Endothelial cell of umbilical vein (primary cell): ENCODE measurements around the gene ARHGAP9. TPM values are rescaled to one million over a fixed set of nuclear protein-coding genes. Genes with fewer than 3 reads are reported as not detected.

Source experiments
- BruUV-seq: library from RNA; stranded (reverse); fragments of 400-500 nt; replicated peaks from 2 replicates; lab custom pipeline; 2021; lab: Mats Ljungman, UMichigan
- CTCF ChIA-PET: fragments of 300-600, 350-600 bp; sonication (Branson Sonifier 250); formaldehyde crosslinking; loops from one replicate; lab custom pipeline; 2021; ENCODE audit warnings: antibody characterized with exemption, inconsistent platforms; lab: Charles Lee
- POLR2A ChIA-PET: fragments of 300-600, 350-600 bp; sonication (Branson Sonifier 250); formaldehyde crosslinking; loops from one replicate; lab custom pipeline; 2021; ENCODE audit warnings: antibody characterized with exemption, inconsistent platforms; lab: Charles Lee
- DNase-seq: peaks from one replicate; pipeline ENCODE4 v3.0.0-alpha.2; 2011; ENCODE audit warnings: low read depth, low spot score
- FAIRE-seq: peaks from 2 replicates; lab custom pipeline; 2011; peaks lifted over from hg19 to GRCh38; lab: Jason Lieb, UNC
- H2AFZ ChIP-seq: 2 replicates; pipeline ENCODE4 v1.6.0; 2012; ENCODE audit warnings: low read depth, low read length, control low read depth, inconsistent platforms
- H3K27ac ChIP-seq: 2 replicates; pipeline ENCODE4 v1.5.1; 2011; ENCODE audit warnings: low read depth, mild to moderate bottlenecking, control low read depth, low read length, moderate library complexity; ENCODE audit not compliant: insufficient read depth
- H3K27me3 ChIP-seq, 2 experiments: 2 replicates each; pipeline versions ENCODE4 v1.6.0 to v1.6.1; 2011; ENCODE audit warnings: low read length in 2 of 2, mixed read lengths in 1 of 2; ENCODE audit not compliant: control insufficient read depth in 2 of 2, insufficient read depth in 2 of 2
- H3K36me3 ChIP-seq, 2 experiments: 2 replicates in 1 of 2; 3 replicates in 1 of 2; pipeline ENCODE4 v1.5.1; 2011; ENCODE audit warnings: low read length in 2 of 2, mild to moderate bottlenecking in 1 of 2, moderate library complexity in 1 of 2; ENCODE audit not compliant: control insufficient read depth in 2 of 2, insufficient read depth in 2 of 2; ENCODE audit errors: extremely low read depth in 1 of 2
- H3K4me1 ChIP-seq: 3 replicates; pipeline ENCODE4 v1.5.1; 2011; ENCODE audit warnings: mild to moderate bottlenecking, low read length; ENCODE audit not compliant: control insufficient read depth, insufficient read depth; ENCODE audit errors: extremely low read depth
- H3K4me2 ChIP-seq: 2 replicates; pipeline ENCODE4 v1.6.1; 2011; ENCODE audit warnings: low read length, control low read depth, mixed read lengths; ENCODE audit not compliant: insufficient read depth
- H3K4me3 ChIP-seq, 3 experiments: fragments of 200-600 bp in 1 of 3; sonication (generic), shearing (Covaris generic) in 1 of 3; replicated peaks in 1 of 3; 2 replicates each; pipeline ENCODE4 v1.5.1; 2011 to 2016; ENCODE audit warnings: control low read depth in 3 of 3, low read length in 3 of 3, mild to moderate bottlenecking in 2 of 3, inconsistent platforms in 1 of 3, low read depth in 1 of 3, moderate library complexity in 1 of 3; ENCODE audit not compliant: insufficient read depth in 1 of 3
- H3K79me2 ChIP-seq: 2 replicates; pipeline ENCODE4 v1.6.0; 2012; ENCODE audit warnings: low read length, inconsistent platforms; ENCODE audit not compliant: control insufficient read depth, insufficient read depth
- H3K9ac ChIP-seq: replicated peaks from 2 replicates; pipeline ENCODE3; 2011; ENCODE audit warnings: low read length, control low read depth; ENCODE audit not compliant: insufficient read depth; ENCODE audit errors: extremely low read depth
- H3K9me1 ChIP-seq: replicated peaks from 3 replicates; pipeline ENCODE4 v1.6.0; 2011; ENCODE audit warnings: mild to moderate bottlenecking, low read length; ENCODE audit not compliant: control insufficient read depth, insufficient read depth; ENCODE audit errors: extremely low read depth
- H3K9me3 ChIP-seq: replicated peaks from 2 replicates; pipeline ENCODE4 v1.5.1; 2012; ENCODE audit warnings: low read length, inconsistent platforms; ENCODE audit not compliant: control insufficient read depth, insufficient read depth
- H4K20me1 ChIP-seq: replicated peaks from 2 replicates; pipeline ENCODE3; 2011; ENCODE audit warnings: mild to moderate bottlenecking, low read length; ENCODE audit not compliant: control insufficient read depth, insufficient read depth; ENCODE audit errors: extremely low read depth
- CTCF ChIP-seq, 2 donors: IDR thresholded peaks; 1 replicate in 1 of 2; 2 replicates in 1 of 2; pipeline ENCODE4 v1.5.1; 2011; ENCODE audit warnings: low read length in 2 of 2, mild to moderate bottlenecking in 2 of 2, moderate library complexity in 2 of 2, control low read depth in 1 of 2, inconsistent platforms in 1 of 2, low read depth in 1 of 2; ENCODE audit not compliant: insufficient read depth in 1 of 2; ENCODE audit errors: extremely low read depth in 1 of 2
- EZH2 ChIP-seq: IDR thresholded peaks from 2 replicates; pipeline ENCODE4 v1.6.1; 2012; ENCODE audit warnings: borderline replicate concordance, low read depth, mild to moderate bottlenecking, moderate library complexity, low read length, inconsistent platforms; ENCODE audit not compliant: severe bottlenecking
- FOS ChIP-seq: IDR thresholded peaks from 2 replicates; pipeline ENCODE4 v1.6.1; 2011; ENCODE audit warnings: mild to moderate bottlenecking, low read length, moderate library complexity, borderline replicate concordance; ENCODE audit not compliant: insufficient read depth
- GATA2 ChIP-seq: IDR thresholded peaks from 2 replicates; pipeline ENCODE4 v1.7.0; 2011; ENCODE audit warnings: low read depth, mild to moderate bottlenecking, moderate library complexity, mixed read lengths, low read length; ENCODE audit not compliant: insufficient read length, insufficient read depth
- JUN ChIP-seq: IDR thresholded peaks from 2 replicates; pipeline ENCODE4 v1.6.1; 2011; ENCODE audit warnings: borderline replicate concordance, low read depth; ENCODE audit not compliant: insufficient read length, insufficient read depth
- MYC ChIP-seq: IDR thresholded peaks from one replicate; pipeline ENCODE4 v1.6.1; 2011; ENCODE audit warnings: mild to moderate bottlenecking, low read depth, low read length
- POLR2A ChIP-seq: IDR thresholded peaks from 2 replicates; pipeline ENCODE4 v1.6.1; 2012; ENCODE audit warnings: low read depth, mild to moderate bottlenecking, control low read depth, low read length
- POLR2AphosphoS5 ChIP-seq: IDR thresholded peaks from 2 replicates; pipeline ENCODE4 v1.6.1; 2012; ENCODE audit warnings: low read depth, mild to moderate bottlenecking, control low read depth, low read length, moderate library complexity; ENCODE audit not compliant: insufficient read depth
- dilution Hi-C: fragments of 300-500 bp; cut with MboI; formaldehyde crosslinking; loops from one replicate; pipeline ENCODE4 v1.15.0; 2019; ENCODE audit warnings: low sequenced_read_pairs; ENCODE audit not compliant: extremely low pct_ligation_motif_present
- intact Hi-C: fragments of 100-400 bp; cut with micrococcal nuclease; formaldehyde crosslinking; loops from one replicate; pipeline ENCODE4 v1.10.0; 2022
- polyA plus RNA-seq, 4 experiments: library from polyadenylated mRNA; depleted of rRNA in 3 of 4; stranded (reverse) in 3 of 4; unstranded in 1 of 4; fragments of >200 nt; gene quantifications; 2 replicates each; pipeline versions ENCODE4 v1.2.1 to v1.2.3, GENCODE V29; 2011 to 2012; ENCODE audit warnings: missing spikeins in 1 of 4
- total RNA-seq: library from RNA; stranded (reverse); gene quantifications from 2 replicates; pipeline ENCODE4 v1.2.3, GENCODE V29; 2021
- TF ChIP-seq, protein P1 (sequence below): IDR thresholded peaks from 2 replicates; pipeline ENCODE4 v1.6.1; 2011; ENCODE audit not compliant: insufficient read depth, insufficient read length

ARHGAP9 gene
- total and polyA plus RNA-seq, 2 donors (not counting 3 experiments of a cell fraction or from before 2014, with no cell fraction given) = 0.25 to 0.38 TPM

DNA sequence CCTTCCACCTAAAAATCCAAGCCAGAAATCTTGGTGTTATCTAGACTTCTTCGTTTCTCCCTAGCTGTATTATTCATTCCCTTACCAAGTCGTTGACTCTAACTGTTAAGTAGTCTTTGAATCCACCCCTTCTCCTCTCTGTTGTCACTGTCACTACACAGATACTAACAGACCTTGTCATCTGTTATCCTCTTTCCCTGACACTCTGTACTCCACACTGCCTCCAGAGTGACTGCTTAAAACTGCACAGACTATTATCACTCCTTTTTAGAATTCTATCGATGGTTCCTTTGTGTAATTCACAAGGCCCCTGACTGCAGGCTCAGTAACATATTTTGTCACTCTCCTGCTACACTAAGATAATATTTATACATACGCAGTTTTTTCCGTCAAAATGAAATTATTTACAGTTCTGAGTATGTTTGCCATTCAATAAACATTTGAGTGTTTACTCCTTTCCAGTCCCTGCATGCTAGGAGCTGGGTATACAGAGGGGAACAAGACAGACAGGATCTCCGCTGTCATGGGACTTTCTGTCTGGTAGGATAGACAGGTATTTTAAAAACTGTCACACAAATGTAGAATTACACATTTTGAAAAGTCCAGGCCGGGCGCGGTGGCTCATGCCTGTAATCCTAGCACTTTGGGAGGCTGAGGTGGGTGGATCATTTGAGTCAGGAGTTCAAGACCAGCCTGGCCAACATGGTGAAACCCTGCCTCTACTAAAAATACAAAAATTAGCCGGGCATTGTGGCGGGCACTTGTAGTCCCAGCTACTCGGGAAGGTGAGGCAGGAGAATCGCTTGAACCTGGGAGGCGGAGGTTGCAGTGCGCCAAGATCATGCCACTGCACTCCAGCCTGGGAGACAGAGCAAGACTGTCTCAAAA lies 12.0 kb upstream of the ARHGAP9 start:
- no peak overlapping the region for H3K9ac ChIP-seq
- H3K4me2 ChIP-seq = no peak overlapping the region
- FAIRE-seq = no peak
- intact Hi-C loops (no loop called here), dilution Hi-C loops (no loop called here)
- BruUV-seq = no TSS peak
- no peak overlapping the region for H3K27ac ChIP-seq
- no peak overlapping the region for H3K4me3 ChIP-seq
- TF ChIP-seq POLR2A (no peak), GATA2 (no peak), CTCF (IDR thresholded peaks at IDR 0.05; ENCODE audit: extremely low read depth in 1 of 2, insufficient read depth in 1 of 2, low read depth in 1 of 2, low read length in 2 of 2) (no peak), JUN (no peak), EZH2 (no peak), MYC (no peak), FOS (no peak), POLR2AphosphoS5 (no peak)
- TF ChIP-seq, protein P1, sequence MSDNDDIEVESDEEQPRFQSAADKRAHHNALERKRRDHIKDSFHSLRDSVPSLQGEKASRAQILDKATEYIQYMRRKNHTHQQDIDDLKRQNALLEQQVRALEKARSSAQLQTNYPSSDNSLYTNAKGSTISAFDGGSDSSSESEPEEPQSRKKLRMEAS = no peak
- H3K9me3 ChIP-seq = no peaks in the 10 kb centered on the region
- H3K4me1 ChIP-seq = peaks cover 9% of the 10 kb centered on the region
- H3K36me3 ChIP-seq = peaks cover 13 to 18% of the 10 kb centered on the region in 2 experiments
- no peaks in the 10 kb centered on the region for H3K27me3 ChIP-seq
- CTCF ChIA-PET = no interaction called here
- DNase-seq = no peak
- no peak overlapping the region for H2AFZ ChIP-seq
- H3K79me2 ChIP-seq = peaks cover 23% of the 10 kb centered on the region
- no peaks in the 10 kb centered on the region for H4K20me1 ChIP-seq
- H3K9me1 ChIP-seq = no peaks in the 10 kb centered on the region
- POLR2A ChIA-PET = no interaction called here
